Spinal cord (tissue), 10 donors: ENCODE results near the gene FAM120C. TPM values are rescaled to one million over a fixed set of nuclear protein-coding genes. Genes with fewer than 3 reads are reported as not detected.

Experiments
- DNase-seq, 6 donors: peaks; one replicate each; pipeline versions ENCODE4 v3.0.0 to v3.0.0-alpha.2; 2013 to 2015; ENCODE audit warnings: low spot score in 6 of 6, low read depth in 4 of 6
- H3K27ac ChIP-seq: one replicate; pipeline ENCODE4 v1.5.1; 2013; ENCODE audit warnings: low read depth, low read length, control low read depth
- H3K27me3 ChIP-seq: one replicate; pipeline ENCODE4 v1.6.1; 2013; ENCODE audit warnings: low read length; ENCODE audit not compliant: control insufficient read depth, insufficient read depth
- H3K36me3 ChIP-seq: one replicate; pipeline ENCODE4 v1.6.1; 2013; ENCODE audit warnings: low read length; ENCODE audit not compliant: control insufficient read depth, insufficient read depth
- H3K4me1 ChIP-seq: one replicate; pipeline ENCODE4 v1.6.1; 2013; ENCODE audit warnings: low read length; ENCODE audit not compliant: control insufficient read depth, insufficient read depth
- H3K4me3 ChIP-seq: one replicate; pipeline ENCODE4 v1.5.1; 2013; ENCODE audit warnings: low read depth, low read length, control low read depth
- H3K9me3 ChIP-seq: one replicate; pipeline ENCODE4 v1.6.1; 2013; ENCODE audit warnings: low read length; ENCODE audit not compliant: control insufficient read depth, insufficient read depth
- WGBS: methylation state at CpG from one replicate; pipeline ENCODE4 v1.1.5; 2013; ENCODE audit warnings: missing lambda C conversion rate; ENCODE audit not compliant: insufficient coverage; 5-methylcytosine and 5-hydroxymethylcytosine counted together
- polyA plus RNA-seq, 2 donors: library from polyadenylated mRNA; unstranded; fragments of 120-200 nt; gene quantifications; one replicate each; pipeline ENCODE4 v1.2.1, GENCODE V29; 2013; ENCODE audit not compliant: insufficient read length in 2 of 2
- total RNA-seq, 2 donors: library from RNA; depleted of rRNA in 1 of 2; stranded (reverse); fragments of 120-200 nt in 1 of 2; fragments of >200 nt in 1 of 2; gene quantifications; one replicate each; pipeline versions ENCODE4 v1.2.3 to v1.2.4, GENCODE V29; 2013 to 2014
- donor health status: healthy.

The FAM120C gene
- total and polyA plus RNA-seq, 4 donors, result 12.2 to 21.9 (median 16.9) TPM

DNA sequence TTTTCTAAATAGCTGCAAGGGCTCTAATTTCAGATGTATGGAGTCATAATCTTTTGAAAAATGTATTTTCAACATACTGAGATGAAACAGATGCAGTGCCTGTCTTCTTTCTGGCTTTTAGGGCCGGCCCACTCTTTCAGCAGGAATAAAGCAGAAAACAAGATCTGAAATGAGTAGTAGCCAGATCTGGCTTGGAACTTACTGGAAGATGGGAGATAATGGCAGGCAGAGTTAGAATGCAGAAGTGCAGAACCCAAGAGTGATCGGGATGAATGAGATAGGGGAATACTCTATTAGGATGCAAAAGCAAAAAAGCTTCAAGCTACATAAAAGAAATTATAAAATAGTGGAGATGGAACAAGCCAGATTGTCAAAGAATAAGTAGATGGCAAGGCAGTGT is 1.4 kb upstream of the FAM120C start:
- H3K9me3 ChIP-seq, result no peaks in the 10 kb centered on the region
- H3K4me3 ChIP-seq, result no peak overlapping the region
- no peaks in the 10 kb centered on the region for H3K4me1 ChIP-seq
- H3K27ac ChIP-seq, result no peak overlapping the region
- 88% methylated on average over 1 of the region's 2 CpGs for whole genome bisulfite sequencing
- H3K27me3 ChIP-seq, result no peaks in the 10 kb centered on the region
- DNase-seq, result no peak
- no peaks in the 10 kb centered on the region for H3K36me3 ChIP-seq

DNA sequence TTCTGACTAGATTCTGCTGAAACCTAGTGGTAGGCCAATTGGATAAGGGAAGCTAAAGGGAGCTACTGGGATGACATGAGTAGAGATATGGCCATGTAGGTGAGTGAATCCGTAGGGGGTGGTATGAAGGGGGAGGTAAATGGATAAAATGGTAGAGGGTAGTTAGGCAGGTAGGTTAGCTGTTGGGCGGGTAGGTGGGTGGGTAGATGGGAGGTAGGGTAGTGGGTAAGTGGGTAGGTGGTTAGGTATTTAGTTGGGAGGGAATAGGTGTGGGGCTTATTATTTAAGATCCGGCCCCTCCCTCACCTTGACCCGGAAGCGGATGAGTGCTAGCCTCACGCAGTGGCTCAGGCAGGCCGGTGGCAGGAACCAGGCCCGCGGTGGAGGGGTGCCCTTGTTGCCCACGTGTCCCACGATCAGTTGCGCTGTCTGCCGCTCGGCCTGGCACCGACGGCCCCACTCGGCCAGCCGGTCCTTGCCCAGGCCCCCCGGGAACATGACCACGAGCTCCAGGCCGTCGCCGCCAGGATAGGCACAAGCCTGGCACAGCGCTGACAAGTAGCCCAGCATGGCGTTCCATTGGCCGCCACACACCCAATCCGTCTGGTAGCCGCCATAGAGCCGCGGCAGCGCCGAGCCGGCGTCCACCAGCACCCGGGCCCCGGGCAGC is 725 bp downstream of the FAM120C start:
- H3K4me3 ChIP-seq, result peak overlapping the region; percentile 55
- H3K4me1 ChIP-seq, result no peaks in the 10 kb centered on the region
- H3K36me3 ChIP-seq, result no peaks in the 10 kb centered on the region
- H3K27ac ChIP-seq, result peak overlapping the region; percentile 49
- peak in 2 of 6 donors; percentile 64 to 87 for DNase-seq
- H3K9me3 ChIP-seq, result no peaks in the 10 kb centered on the region
- no peaks in the 10 kb centered on the region for H3K27me3 ChIP-seq
- 31% methylated on average over 36 of the region's 36 CpGs for WGBS

- H3K4me1 ChIP-seq, result no peaks in the 10 kb centered on the region
- H3K27ac ChIP-seq, result peak overlapping the region; percentile 49
- H3K4me3 ChIP-seq, result peak overlapping the region; percentile 55
- H3K9me3 ChIP-seq, result no peaks in the 10 kb centered on the region
- DNase-seq, result peak in 3 of 6 donors; percentile 29 to 73 (median 70)
- 40% methylated on average over 2 of the region's 4 CpGs for WGBS
- H3K36me3 ChIP-seq, result no peaks in the 10 kb centered on the region
- no peaks in the 10 kb centered on the region for H3K27me3 ChIP-seq
Observed at GRCh38 chrX:54181202-54181953, 1.7 kb downstream of the FAM120C start.

GRCh38 chrX:54180403-54180802 is 2.7 kb downstream of the FAM120C start:
- Histone ChIP-seq H3K36me3 (no peaks in the 10 kb centered on the region), H3K27ac (peak overlapping the region; percentile 20), H3K4me3 (no peak overlapping the region), H3K27me3 (no peaks in the 10 kb centered on the region), H3K9me3 (no peaks in the 10 kb centered on the region), H3K4me1 (no peaks in the 10 kb centered on the region)
- WGBS, result no CpG with 5 or more reads among the region's 4 CpGs
- no peak for DNase-seq

DNA sequence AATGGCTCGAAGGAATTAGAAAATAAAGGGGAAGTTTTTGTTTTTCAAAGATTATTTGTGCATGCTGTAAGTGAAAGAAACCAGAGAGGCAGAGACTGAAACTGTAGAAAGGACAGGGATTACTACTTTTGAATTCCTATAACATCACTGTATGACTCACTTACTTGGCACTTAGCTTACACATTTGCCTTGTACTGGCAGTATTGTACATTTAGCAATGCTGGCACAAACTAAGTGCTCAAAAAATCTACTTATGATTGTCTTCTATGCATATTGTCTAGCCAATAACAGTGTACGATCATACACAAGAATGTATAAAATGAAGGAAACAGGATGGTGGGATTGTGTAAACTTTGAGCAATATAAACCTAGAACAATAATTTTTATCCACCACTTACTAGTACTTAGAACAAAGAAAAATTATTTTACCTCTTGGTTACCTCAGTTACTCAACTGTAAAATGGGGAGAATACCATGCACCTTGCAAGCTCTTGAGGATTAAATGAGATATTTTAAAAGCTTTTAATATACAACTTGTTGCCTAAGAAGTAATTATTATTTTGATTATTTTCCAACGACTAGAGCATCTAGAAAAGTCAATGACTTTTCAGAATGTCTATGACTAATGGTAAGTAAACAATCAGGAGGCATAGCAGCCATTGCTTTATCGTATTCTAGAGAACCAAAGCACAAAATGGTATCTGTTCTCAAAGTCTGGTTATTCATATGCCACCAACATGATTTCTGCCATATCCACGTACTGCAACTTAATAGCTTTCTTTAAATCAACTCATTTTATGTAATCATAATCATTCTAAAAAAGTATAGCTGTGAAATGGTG is 4.7 kb downstream of the FAM120C start:
- Histone ChIP-seq H3K27me3 (no peaks in the 10 kb centered on the region), H3K27ac (no peak overlapping the region), H3K36me3 (no peaks in the 10 kb centered on the region), H3K4me1 (no peaks in the 10 kb centered on the region), H3K4me3 (no peak overlapping the region), H3K9me3 (no peaks in the 10 kb centered on the region)
- DNase-seq, result no peak
- 17% methylated on average over 1 of the region's 5 CpGs for WGBS

DNA sequence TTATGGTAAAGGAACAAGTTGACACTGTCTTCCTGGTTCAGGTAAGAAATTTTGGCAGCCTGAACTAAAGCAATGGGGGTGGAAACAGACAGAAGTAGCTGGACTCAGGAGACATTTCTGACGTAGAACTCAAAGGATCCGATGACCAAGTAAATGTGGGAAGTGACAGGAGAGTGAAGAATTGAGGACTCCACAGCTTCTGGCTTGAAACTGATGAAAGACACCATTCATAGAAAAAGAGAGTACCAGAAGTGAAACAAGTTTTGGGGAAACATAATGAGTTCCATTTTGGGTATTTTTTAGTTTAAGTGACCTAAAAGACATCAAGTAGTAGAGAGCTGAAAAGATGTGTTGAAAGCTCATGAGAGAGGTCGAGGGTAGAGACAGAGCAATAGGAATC is 5.7 kb downstream of the FAM120C start:
- no peaks in the 10 kb centered on the region for H3K36me3 ChIP-seq
- H3K9me3 ChIP-seq, result no peaks in the 10 kb centered on the region
- no peaks in the 10 kb centered on the region for H3K4me1 ChIP-seq
- no peak overlapping the region for H3K27ac ChIP-seq
- no peaks in the 10 kb centered on the region for H3K27me3 ChIP-seq
- no peak overlapping the region for H3K4me3 ChIP-seq
- WGBS, result 50% methylated on average over 2 of the region's 3 CpGs
- DNase-seq, result no peak

DNA sequence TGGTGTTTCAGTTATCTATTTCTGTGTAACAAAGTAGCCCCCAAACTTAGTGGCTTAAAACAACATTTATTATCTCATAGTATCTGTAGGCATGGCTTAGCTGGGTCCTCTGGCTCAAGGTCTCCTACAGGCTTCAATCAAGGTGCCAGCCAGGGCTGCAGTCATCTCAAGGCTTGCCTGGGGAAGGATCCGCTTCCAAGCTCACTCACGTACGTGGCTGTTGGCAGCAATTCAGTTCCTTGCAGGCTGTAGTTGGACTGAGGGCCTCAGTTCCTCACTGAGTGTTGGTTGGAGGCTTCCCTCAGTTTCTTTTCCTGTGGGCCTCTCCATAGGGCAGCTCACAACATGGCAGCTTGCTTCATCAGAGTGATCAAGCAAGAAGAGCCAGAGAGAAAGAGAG is 9.3 kb downstream of the FAM120C start:
- H3K27me3 ChIP-seq, result no peaks in the 10 kb centered on the region
- no peaks in the 10 kb centered on the region for H3K36me3 ChIP-seq
- H3K4me3 ChIP-seq, result no peak overlapping the region
- no peak overlapping the region for H3K27ac ChIP-seq
- no peaks in the 10 kb centered on the region for H3K9me3 ChIP-seq
- no peaks in the 10 kb centered on the region for H3K4me1 ChIP-seq
- DNase-seq, result no peak
- no CpG with 5 or more reads among the region's 3 CpGs for WGBS

DNA sequence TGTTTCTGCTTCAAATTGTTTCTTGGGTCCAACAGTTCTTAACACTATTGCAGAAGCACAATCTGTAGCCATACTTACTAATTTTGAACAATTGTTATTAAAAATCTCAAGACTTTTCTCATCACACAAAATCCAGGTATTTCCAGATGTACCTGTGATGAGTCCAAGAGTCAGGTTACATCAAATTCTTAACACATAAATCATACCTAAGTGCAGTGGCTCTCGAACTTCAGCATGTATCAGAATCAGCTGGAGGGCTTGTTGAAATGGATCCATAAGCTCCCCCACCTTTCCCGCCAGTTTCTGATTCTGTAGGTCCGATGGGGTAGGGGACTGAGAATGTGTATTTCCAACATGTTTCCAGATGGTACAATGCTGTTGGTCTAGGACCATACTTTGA is 10.6 kb downstream of the FAM120C start:
- Histone ChIP-seq H3K27ac (no peak overlapping the region), H3K9me3 (no peaks in the 10 kb centered on the region), H3K4me3 (no peak overlapping the region), H3K4me1 (no peaks in the 10 kb centered on the region), H3K36me3 (no peaks in the 10 kb centered on the region), H3K27me3 (no peaks in the 10 kb centered on the region)
- DNase-seq, result no peak
- no CpG with 5 or more reads among the region's 3 CpGs for WGBS

DNA sequence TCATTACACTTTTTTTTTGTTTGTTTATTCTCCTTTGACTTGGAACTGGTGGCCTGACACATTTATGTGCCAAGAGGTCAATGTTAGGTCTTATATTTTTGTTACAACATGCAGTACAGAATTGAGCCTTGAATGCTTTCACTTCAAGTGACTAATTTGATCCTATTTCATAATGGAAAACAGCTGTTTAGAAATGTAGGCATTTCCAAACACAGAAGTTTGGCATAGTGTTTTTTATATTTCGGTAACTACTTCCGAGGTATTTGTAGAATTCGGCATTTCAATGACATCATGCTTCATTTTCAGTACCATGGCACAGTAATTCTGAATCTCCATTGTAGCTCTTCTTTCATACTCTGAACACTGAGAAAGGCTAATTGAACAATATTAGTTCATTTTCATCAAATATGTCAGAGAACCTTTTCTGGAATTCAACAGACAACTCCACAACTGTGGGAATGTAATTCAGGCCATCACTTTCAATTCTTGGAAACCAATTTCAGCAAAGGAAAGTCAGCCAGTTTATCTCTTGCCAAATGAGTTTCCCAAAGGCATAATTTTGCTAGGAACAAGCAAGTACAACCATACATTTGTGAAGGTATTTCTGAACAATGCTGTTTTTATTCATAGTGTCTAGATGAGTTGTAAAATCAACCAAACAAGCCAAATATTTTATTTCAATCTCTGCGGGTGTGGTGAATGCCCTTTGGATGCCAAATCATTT is 11.4 kb downstream of the FAM120C start:
- H3K4me1 ChIP-seq, result no peaks in the 10 kb centered on the region

More for the DNA sequence above, 11.4 kb downstream of the FAM120C start:
- WGBS, result no CpG with 5 or more reads among the region's 4 CpGs
- Histone ChIP-seq H3K9me3 (no peaks in the 10 kb centered on the region), H3K36me3 (no peaks in the 10 kb centered on the region), H3K4me3 (no peak overlapping the region), H3K27ac (no peak overlapping the region), H3K27me3 (no peaks in the 10 kb centered on the region)
- DNase-seq, result no peak
